K562 (cell line): ENCODE data around the gene ZNF112. TPM values are rescaled to one million over a fixed set of nuclear protein-coding genes. Genes with fewer than 3 reads are reported as not detected.
A peak's percentile ranks its signal among the peaks of the same experiment; 100 is the strongest.

Experiments
- ARID1B ChIP-seq: fragments of 450-650 bp; IDR thresholded peaks from 2 replicates; pipeline ENCODE4 v1.6.1; 2016; ENCODE audit warnings: antibody characterized with exemption, mild to moderate bottlenecking, inconsistent platforms
- BDP1 ChIP-seq: IDR thresholded peaks from 3 replicates; pipeline ENCODE4 v1.6.1; 2011; ENCODE audit not compliant: insufficient read length, insufficient read depth
- C11orf30 ChIP-seq: fragments of 450-650 bp; IDR thresholded peaks from 2 replicates; pipeline ENCODE4 v1.6.1; 2016; ENCODE audit warnings: low read depth, mild to moderate bottlenecking
- CHCHD3 ChIP-seq: fragments of 250-450 bp; sonication (Bioruptor Pico); IDR thresholded peaks from 2 replicates; pipeline ENCODE4 v2.1.2; 2022; ENCODE audit warnings: mild to moderate bottlenecking
- ELF1 ChIP-seq: fragments of 200-800 bp; sonication (Bioruptor generic); IDR thresholded peaks from 2 replicates; pipeline ENCODE4 v1.6.1; 2016; ENCODE audit warnings: missing genetic modification characterization, missing compliant biosample characterization
- EP400 ChIP-seq: fragments of 450-650 bp; IDR thresholded peaks from 2 replicates; pipeline ENCODE4 v1.6.1; 2017; ENCODE audit warnings: antibody characterized with exemption, mild to moderate bottlenecking, moderate library complexity
- ESRRB ChIP-seq: fragments of 250-450 bp; sonication (Bioruptor Pico); IDR thresholded peaks from 2 replicates; pipeline ENCODE4 v1.5.0; 2020; ENCODE audit warnings: mild to moderate bottlenecking, moderate library complexity, borderline replicate concordance
- ETS2 ChIP-seq: IDR thresholded peaks from 2 replicates; pipeline ENCODE4 v1.6.1; 2016; ENCODE audit warnings: borderline replicate concordance, missing genetic modification characterization, mild to moderate bottlenecking, moderate library complexity, missing compliant biosample characterization; ENCODE audit not compliant: poor library complexity, severe bottlenecking
- HCFC1 ChIP-seq: IDR thresholded peaks from 2 replicates; pipeline ENCODE4 v1.6.1; 2012; ENCODE audit warnings: low read depth, low read length, improper control_type of control experiment
- KHSRP ChIP-seq: fragments of 450-650 bp; IDR thresholded peaks from 2 replicates; pipeline ENCODE4 v1.6.1; 2017
- MECOM ChIP-seq: fragments of 250-450 bp; sonication (Bioruptor Pico); IDR thresholded peaks from 2 replicates; pipeline ENCODE4 v1.8.0; 2022; ENCODE audit warnings: inconsistent platforms
- MIER1 ChIP-seq: fragments of 450-650 bp; IDR thresholded peaks from 2 replicates; pipeline ENCODE4 v1.6.1; 2016; ENCODE audit warnings: antibody characterized with exemption, mild to moderate bottlenecking, low read depth
- SMAD1 ChIP-seq: fragments of 150-350 bp; IDR thresholded peaks from 2 replicates; pipeline ENCODE4 v1.6.1; 2014; ENCODE audit warnings: low read length, low read depth; ENCODE audit not compliant: partially characterized antibody
- TEAD2 ChIP-seq: fragments of 450-650 bp; IDR thresholded peaks from 2 replicates; pipeline ENCODE4 v1.6.1; 2016; ENCODE audit warnings: missing genetic modification characterization, control low read depth, missing compliant biosample characterization
- TGIF2 ChIP-seq: sonication (generic); formaldehyde crosslinking; IDR thresholded peaks from 2 replicates; pipeline ENCODE4 v1.8.1; 2022; ENCODE audit warnings: mild to moderate bottlenecking, missing genetic modification reagents, moderate library complexity
- TOE1 ChIP-seq, 2 experiments: fragments of 450-650 bp in 1 of 2; sonication (generic) in 1 of 2; formaldehyde crosslinking in 1 of 2; IDR thresholded peaks; 2 replicates each; pipeline versions ENCODE4 v1.7.1 to v1.8.0; 2016 to 2022; ENCODE audit warnings: borderline replicate concordance in 2 of 2, mild to moderate bottlenecking in 2 of 2, antibody characterized with exemption in 1 of 2, inconsistent platforms in 1 of 2, low read depth in 1 of 2, missing genetic modification reagents in 1 of 2, moderate library complexity in 1 of 2
- ZNF431 ChIP-seq: sonication (generic); formaldehyde crosslinking; IDR thresholded peaks from 2 replicates; pipeline ENCODE4 v1.8.0; 2022; ENCODE audit warnings: mild to moderate bottlenecking, missing genetic modification reagents
- ZNF583 ChIP-seq: fragments of 250-450 bp; sonication (Bioruptor Pico); IDR thresholded peaks from 2 replicates; pipeline ENCODE4 v1.4.0; 2020
- ZZZ3 ChIP-seq: fragments of 450-650 bp; IDR thresholded peaks from 2 replicates; pipeline ENCODE4 v1.6.1; 2016; ENCODE audit warnings: antibody characterized with exemption, mild to moderate bottlenecking, moderate library complexity
- polyA plus RNA-seq, 8 experiments: library from polyadenylated mRNA; depleted of rRNA in 4 of 8; stranded (reverse) in 5 of 8; unstranded in 3 of 8; fragments of >200 nt; fragmentation: Nextera tagmentation in 2 of 8; fragmentation: Illumina TruSeq in 1 of 8; extraction: Ambion mirVana in 2 of 8; extraction: Trizol in 1 of 8; gene quantifications; 2 replicates each; pipeline versions ENCODE4 v1.2.1 to v1.2.3, GENCODE V29; 2011 to 2014; ENCODE audit warnings: inconsistent platforms in 1 of 8, missing spikeins in 1 of 8
- total RNA-seq, 7 experiments: library from RNA; depleted of rRNA in 6 of 7; stranded (reverse); fragments of >200 nt in 6 of 7; fragmentation: Illumina TruSeq in 2 of 7; extraction: Trizol in 2 of 7; gene quantifications; 2 replicates each; pipeline versions ENCODE4 v1.2.1 to v1.2.3, GENCODE V29; 2011 to 2021; ENCODE audit warnings: low replicate concordance in 1 of 7
- TF ChIP-seq, protein P1 (sequence below): fragments of 250-450 bp; sonication (Bioruptor Pico); IDR thresholded peaks from 2 replicates; pipeline ENCODE4 v1.8.0; 2021; ENCODE audit warnings: moderate library complexity, mild to moderate bottlenecking, inconsistent platforms
- TF ChIP-seq, protein P2 (sequence below): fragments of 200-800 bp; sonication (Bioruptor generic); IDR thresholded peaks from 2 replicates; pipeline ENCODE4 v1.6.1; 2017; ENCODE audit warnings: missing genetic modification characterization, missing compliant biosample characterization
- TF ChIP-seq, protein P3 (sequence below): sonication (generic); formaldehyde crosslinking; IDR thresholded peaks from 2 replicates; pipeline ENCODE4 v1.8.0; 2022; ENCODE audit warnings: mild to moderate bottlenecking, low read depth, missing genetic modification reagents
- TF ChIP-seq, protein P4 (sequence below): fragments of 450-650 bp; IDR thresholded peaks from one replicate; pipeline ENCODE4 v1.6.1; 2018; ENCODE audit warnings: mild to moderate bottlenecking, moderate library complexity; ENCODE audit not compliant: partially characterized antibody

ZNF112 gene
- total and polyA plus RNA-seq, 9 of the 15 experiments (the other 6 are each of a cell fraction or from before 2014, with no cell fraction given), result 0.21 to 1.3 (median 0.61) TPM

DNA sequence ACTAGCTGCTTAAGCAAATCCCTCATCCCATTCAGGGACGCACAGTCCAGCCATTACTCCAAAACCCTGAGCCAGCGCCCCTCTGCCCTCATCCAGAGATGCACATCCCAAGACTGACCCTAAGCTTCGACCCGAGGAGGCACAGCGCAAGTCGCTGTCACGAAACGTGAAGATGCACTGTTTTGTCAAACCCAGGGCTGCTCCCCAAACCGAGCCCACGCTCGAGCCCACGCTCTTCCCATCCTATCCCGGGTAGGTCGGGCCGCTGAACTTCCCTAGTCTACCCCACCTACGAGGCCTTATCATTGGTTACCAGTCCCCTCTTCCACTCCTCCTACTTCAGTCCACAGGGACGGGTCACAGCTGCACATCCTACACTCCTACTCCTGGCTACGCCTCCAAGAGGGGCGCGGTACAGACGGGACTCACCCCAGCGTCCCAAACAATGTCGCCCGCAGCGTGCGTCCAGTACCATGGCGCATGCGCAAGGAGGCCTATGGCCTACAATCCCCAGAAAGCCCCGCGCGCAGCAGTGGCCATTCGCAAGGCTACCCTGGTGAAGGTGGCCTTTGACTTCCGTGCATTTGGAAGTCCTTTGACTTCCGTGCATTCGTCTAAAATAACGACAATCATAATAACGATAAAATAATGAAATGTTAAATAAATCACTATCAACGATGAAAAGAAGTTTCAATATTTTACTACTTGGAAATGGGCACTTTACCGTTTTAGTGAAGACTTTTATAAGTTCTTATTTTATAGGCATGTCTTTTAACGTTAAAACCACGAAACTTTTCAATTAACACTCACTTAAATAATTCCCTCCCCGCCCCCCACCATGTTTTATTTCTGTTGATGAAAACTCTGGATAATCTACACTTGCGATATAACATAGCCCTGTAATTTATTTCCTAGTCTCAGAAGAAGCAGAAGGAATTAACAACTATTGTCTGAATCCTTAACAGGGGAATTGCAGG, 44.9 kb upstream of the ZNF112 start, which contains the start of gene ZNF285 (continued):
- no peak for TF ChIP-seq SMAD1
- no peak for TF ChIP-seq MECOM
- TF ChIP-seq MIER1, result no peak
- TF ChIP-seq KHSRP, result no peak
- no peak for TF ChIP-seq TGIF2
- no peak for TF ChIP-seq BDP1
- no peak for TF ChIP-seq ARID1B
- no peak for TF ChIP-seq TEAD2 (tag)
- TF ChIP-seq ZNF583, result no peak
- TF ChIP-seq, protein P1, sequence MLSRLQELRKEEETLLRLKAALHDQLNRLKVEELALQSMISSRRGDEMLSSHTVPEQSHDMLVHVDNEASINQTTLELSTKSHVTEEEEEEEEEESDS (CRISPR knock-in tag), result no peak
- TF ChIP-seq ZNF431 (CRISPR knock-in tag), result no peak
- no peak for TF ChIP-seq ETS2
- TF ChIP-seq ESRRB (CRISPR knock-in tag), result no peak
- TF ChIP-seq C11orf30, result no peak
- TF ChIP-seq ELF1 (tag), result peak; percentile 81
- peak; percentile 79 for TF ChIP-seq HCFC1
- TF ChIP-seq, protein P2, sequence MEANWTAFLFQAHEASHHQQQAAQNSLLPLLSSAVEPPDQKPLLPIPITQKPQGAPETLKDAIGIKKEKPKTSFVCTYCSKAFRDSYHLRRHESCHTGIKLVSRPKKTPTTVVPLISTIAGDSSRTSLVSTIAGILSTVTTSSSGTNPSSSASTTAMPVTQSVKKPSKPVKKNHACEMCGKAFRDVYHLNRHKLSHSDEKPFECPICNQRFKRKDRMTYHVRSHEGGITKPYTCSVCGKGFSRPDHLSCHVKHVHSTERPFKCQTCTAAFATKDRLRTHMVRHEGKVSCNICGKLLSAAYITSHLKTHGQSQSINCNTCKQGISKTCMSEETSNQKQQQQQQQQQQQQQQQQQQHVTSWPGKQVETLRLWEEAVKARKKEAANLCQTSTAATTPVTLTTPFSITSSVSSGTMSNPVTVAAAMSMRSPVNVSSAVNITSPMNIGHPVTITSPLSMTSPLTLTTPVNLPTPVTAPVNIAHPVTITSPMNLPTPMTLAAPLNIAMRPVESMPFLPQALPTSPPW, result peak; percentile 24; the same call in 1 of the 2 replicates
- TF ChIP-seq, protein P3, sequence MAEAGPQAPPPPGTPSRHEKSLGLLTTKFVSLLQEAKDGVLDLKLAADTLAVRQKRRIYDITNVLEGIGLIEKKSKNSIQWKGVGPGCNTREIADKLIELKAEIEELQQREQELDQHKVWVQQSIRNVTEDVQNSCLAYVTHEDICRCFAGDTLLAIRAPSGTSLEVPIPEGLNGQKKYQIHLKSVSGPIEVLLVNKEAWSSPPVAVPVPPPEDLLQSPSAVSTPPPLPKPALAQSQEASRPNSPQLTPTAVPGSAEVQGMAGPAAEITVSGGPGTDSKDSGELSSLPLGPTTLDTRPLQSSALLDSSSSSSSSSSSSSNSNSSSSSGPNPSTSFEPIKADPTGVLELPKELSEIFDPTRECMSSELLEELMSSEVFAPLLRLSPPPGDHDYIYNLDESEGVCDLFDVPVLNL (CRISPR knock-in tag), result no peak
- TF ChIP-seq TOE1 (IDR thresholded peaks at IDR 0.05; ENCODE audit: borderline replicate concordance), result no peak
- no peak for TF ChIP-seq TOE1 (CRISPR knock-in tag; IDR thresholded peaks at IDR 0.05; ENCODE audit: borderline replicate concordance, low read depth)
- TF ChIP-seq, protein P4, sequence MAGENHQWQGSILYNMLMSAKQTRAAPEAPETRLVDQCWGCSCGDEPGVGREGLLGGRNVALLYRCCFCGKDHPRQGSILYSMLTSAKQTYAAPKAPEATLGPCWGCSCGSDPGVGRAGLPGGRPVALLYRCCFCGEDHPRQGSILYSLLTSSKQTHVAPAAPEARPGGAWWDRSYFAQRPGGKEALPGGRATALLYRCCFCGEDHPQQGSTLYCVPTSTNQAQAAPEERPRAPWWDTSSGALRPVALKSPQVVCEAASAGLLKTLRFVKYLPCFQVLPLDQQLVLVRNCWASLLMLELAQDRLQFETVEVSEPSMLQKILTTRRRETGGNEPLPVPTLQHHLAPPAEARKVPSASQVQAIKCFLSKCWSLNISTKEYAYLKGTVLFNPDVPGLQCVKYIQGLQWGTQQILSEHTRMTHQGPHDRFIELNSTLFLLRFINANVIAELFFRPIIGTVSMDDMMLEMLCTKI, result no peak
- TF ChIP-seq EP400, result no peak
- TF ChIP-seq CHCHD3 (CRISPR knock-in tag), result no peak
- TF ChIP-seq ZZZ3, result no peak
